Measurements from ENCODE around the gene EPN1.

Gene EPN1

GRCh38 chr19:55656988-55657747 lies 17.9 kb upstream of the EPN1 start:
- H3K4me3 ChIP-seq (ENCODE audit: low read depth, low read length), result peak overlapping the region; percentile 71
- TF ChIP-seq, protein P1, sequence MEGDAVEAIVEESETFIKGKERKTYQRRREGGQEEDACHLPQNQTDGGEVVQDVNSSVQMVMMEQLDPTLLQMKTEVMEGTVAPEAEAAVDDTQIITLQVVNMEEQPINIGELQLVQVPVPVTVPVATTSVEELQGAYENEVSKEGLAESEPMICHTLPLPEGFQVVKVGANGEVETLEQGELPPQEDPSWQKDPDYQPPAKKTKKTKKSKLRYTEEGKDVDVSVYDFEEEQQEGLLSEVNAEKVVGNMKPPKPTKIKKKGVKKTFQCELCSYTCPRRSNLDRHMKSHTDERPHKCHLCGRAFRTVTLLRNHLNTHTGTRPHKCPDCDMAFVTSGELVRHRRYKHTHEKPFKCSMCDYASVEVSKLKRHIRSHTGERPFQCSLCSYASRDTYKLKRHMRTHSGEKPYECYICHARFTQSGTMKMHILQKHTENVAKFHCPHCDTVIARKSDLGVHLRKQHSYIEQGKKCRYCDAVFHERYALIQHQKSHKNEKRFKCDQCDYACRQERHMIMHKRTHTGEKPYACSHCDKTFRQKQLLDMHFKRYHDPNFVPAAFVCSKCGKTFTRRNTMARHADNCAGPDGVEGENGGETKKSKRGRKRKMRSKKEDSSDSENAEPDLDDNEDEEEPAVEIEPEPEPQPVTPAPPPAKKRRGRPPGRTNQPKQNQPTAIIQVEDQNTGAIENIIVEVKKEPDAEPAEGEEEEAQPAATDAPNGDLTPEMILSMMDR (IDR thresholded peaks at IDR 0.05; ENCODE audit: low read depth, low read length), result no peak

DNA sequence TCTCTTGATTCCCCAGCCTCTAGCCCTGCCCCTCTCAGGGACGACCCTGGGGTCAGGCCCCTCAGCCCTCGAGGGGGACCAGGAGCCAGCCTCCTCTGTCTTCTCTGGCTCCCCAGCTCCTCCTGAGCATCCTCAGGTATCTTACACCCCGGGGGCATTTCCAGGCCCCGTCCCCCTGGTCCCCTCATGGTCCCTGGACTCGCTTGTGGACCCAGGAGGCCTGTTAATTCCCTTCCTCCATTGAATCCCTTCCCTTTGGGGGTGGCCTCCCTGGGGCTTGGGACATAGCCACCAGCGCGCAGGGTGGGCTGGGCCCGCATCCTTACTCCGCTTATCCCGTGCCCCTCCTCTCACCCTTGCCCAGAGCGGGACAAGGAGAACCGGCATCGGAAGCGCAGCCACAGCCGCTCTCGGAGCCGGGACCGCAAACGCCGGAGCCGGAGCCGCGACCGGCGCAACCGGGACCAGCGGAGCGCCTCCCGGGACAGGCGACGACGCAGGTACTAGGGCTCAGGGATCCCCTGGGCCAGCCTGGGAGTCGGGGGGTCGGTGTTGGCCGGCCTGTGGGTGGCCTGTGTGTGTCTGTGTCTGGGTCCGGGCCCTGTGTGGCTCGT lies 16.1 kb upstream of the EPN1 start:
- no peak overlapping the region for H3K4me3 ChIP-seq (ENCODE audit: low read depth, low read length)
- TF ChIP-seq, protein P1 (IDR thresholded peaks at IDR 0.05; ENCODE audit: low read depth, low read length), result no peak

- TF ChIP-seq, protein P1 (IDR thresholded peaks at IDR 0.05; ENCODE audit: low read depth, low read length), result no peak
Observed at GRCh38 chr19:55659822-55660221, 15.2 kb upstream of the EPN1 start.

DNA sequence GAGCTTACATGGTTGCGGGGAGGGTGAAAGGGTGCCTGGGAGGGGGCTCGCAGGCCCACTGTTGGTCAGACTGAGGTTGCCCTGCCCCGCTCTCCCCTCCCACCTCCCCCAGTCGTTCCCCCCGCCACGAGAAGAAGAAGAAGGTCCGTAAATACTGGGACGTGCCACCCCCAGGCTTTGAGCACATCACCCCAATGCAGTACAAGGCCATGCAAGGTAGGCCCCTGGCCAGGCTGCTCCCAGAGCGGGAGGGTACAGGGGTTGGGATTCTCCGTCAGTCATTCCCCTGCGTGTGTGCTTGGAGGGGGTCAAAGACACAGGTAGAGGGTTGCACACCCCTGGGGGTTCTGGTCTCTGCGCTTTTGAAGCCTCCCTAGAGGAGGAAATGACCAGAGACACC lies 14.6 kb upstream of the EPN1 start:
- H3K4me3 ChIP-seq (ENCODE audit: low read depth, low read length), result no peak overlapping the region
- TF ChIP-seq, protein P1 (IDR thresholded peaks at IDR 0.05; ENCODE audit: low read depth, low read length), result no peak

More at GRCh38 chr19:55659822-55660221, 15.2 kb upstream of the EPN1 start:
- H3K4me3 ChIP-seq (ENCODE audit: low read depth, low read length), result no peak overlapping the region

- no peak overlapping the region for H3K4me3 ChIP-seq (ENCODE audit: low read depth, low read length)
- TF ChIP-seq, protein P1 (IDR thresholded peaks at IDR 0.05; ENCODE audit: low read depth, low read length), result no peak
Observed at GRCh38 chr19:55660991-55661390, 14.0 kb upstream of the EPN1 start.

- TF ChIP-seq, protein P1 (IDR thresholded peaks at IDR 0.05; ENCODE audit: low read depth, low read length), result no peak
- H3K4me3 ChIP-seq (ENCODE audit: low read depth, low read length), result no peak overlapping the region
Observed at GRCh38 chr19:55661826-55662225, 13.2 kb upstream of the EPN1 start.

DNA sequence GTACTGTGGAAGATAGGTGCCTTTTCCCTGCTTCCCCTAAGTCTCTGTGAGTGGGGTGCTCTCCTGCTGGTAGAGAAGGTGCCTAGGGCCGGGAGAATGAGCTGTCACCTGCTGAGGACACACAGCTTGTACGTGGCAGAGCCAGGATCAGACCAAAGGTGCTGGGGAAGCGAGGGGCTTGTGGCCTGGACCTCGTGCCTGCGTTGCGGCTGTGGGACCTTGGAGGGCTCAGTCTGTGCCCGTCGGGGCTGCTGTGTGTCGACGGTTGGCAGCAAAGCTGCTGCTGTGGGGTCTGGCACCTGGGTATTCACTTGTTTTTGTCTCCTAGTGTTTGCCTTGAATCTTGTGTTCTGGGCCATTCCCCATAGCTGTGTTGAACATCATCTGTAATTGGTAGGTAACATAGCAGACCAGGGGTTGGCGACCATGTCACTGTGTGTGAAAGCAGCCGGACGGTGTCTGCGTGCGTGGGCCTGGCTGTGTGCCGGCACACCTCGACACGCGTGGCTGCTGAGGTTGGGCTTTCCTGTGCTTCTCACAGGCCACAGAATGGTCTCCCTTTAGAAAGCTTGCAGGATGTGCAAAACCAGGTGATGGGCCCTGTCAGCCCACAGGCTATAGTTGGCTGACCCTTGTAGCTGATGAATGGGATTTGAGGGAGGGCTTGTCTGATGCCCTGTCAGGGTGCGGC lies 11.0 kb upstream of the EPN1 start:
- TF ChIP-seq, protein P1 (IDR thresholded peaks at IDR 0.05; ENCODE audit: low read depth, low read length), result no peak
- H3K4me3 ChIP-seq (ENCODE audit: low read depth, low read length), result no peak overlapping the region
